K562 (cell line): Measurements from ENCODE around the gene G6PC1. TPM values are rescaled to one million over a fixed set of nuclear protein-coding genes. Genes with fewer than 3 reads are reported as not detected.
A peak's percentile ranks its signal among the peaks of the same experiment; 100 is the strongest.
"Not testable (repeated sequence)": the region's sequence is repeated elsewhere in the genome, so short reads cannot be mapped to it uniquely, and the experiment has no call there.

Experiments
- ATAC-seq: fragments of 200-7000 bp; cut with Tn5 transposase; 3 replicates; pipeline ENCODE4 v1.9.1; 2020; ENCODE audit warnings: moderate library complexity
- BruUV-seq: library from RNA; stranded (reverse); fragments of 400-500 nt; replicated peaks from 2 replicates; lab custom pipeline; 2021; lab: Mats Ljungman, UMichigan
- CTCF ChIA-PET: fragments of 300-600 bp; formaldehyde crosslinking; extraction: SDS; loops from one replicate; lab custom pipeline; 2021; ENCODE audit warnings: low intra/inter-chr PET ratio; lab: Yijun Ruan, JAX
- POLR2A ChIA-PET: fragments of 300-600, 350-650 bp; sonication (Branson Sonifier 250); formaldehyde crosslinking; extraction: SDS; loops from one replicate; lab custom pipeline; 2021; ENCODE audit warnings: antibody characterized with exemption, inconsistent platforms; lab: Yijun Ruan, JAX
- DNase-seq, 4 experiments: peaks; one replicate each; pipeline versions ENCODE4 v3.0.0 to v3.0.0-alpha.2; 2011 to 2018; ENCODE audit warnings: low spot score in 3 of 4, mixed read lengths in 3 of 4; ENCODE audit errors: extremely low read depth in 1 of 4
- FAIRE-seq: peaks from 2 replicates; lab custom pipeline; 2011; peaks lifted over from hg19 to GRCh38; lab: Jason Lieb, UNC
- H2AFZ ChIP-seq: 2 replicates; pipeline ENCODE4 v1.6.0; 2011; ENCODE audit warnings: low read depth, low read length, control low read depth, inconsistent platforms
- H3K27ac ChIP-seq: fragments of 200-600 bp; 3 replicates; pipeline ENCODE4 v1.8.0; 2011; ENCODE audit warnings: low read depth, mild to moderate bottlenecking, control low read depth, inconsistent platforms, low read length, moderate library complexity, mixed read lengths; ENCODE audit errors: extremely low read depth
- H3K27me3 ChIP-seq, 2 experiments: fragments of 300-600 bp in 1 of 2; 2 replicates in 1 of 2; 3 replicates in 1 of 2; pipeline versions ENCODE4 v1.6.0 to v1.8.0; 2011; ENCODE audit warnings: inconsistent platforms in 2 of 2, low read length in 2 of 2, mild to moderate bottlenecking in 1 of 2, mixed read lengths in 1 of 2, moderate library complexity in 1 of 2; ENCODE audit not compliant: control insufficient read depth in 2 of 2, insufficient read depth in 2 of 2
- H3K36me3 ChIP-seq: fragments of 300-600 bp; 3 replicates; pipeline ENCODE4 v1.8.0; 2011; ENCODE audit warnings: mild to moderate bottlenecking, low read length, inconsistent platforms; ENCODE audit not compliant: control insufficient read depth, insufficient read depth
- H3K4me1 ChIP-seq, 2 experiments: fragments of 200-600 bp in 1 of 2; replicated peaks in 1 of 2; 2 replicates in 1 of 2; 3 replicates in 1 of 2; pipeline versions ENCODE4 v1.5.1 to v1.8.0; 2011; ENCODE audit warnings: inconsistent platforms in 2 of 2, low read length in 2 of 2, mild to moderate bottlenecking in 1 of 2, mixed read lengths in 1 of 2, moderate library complexity in 1 of 2; ENCODE audit not compliant: control insufficient read depth in 2 of 2, insufficient read depth in 2 of 2
- H3K4me2 ChIP-seq: 2 replicates; pipeline ENCODE4 v1.6.1; 2011; ENCODE audit warnings: low read length, control low read depth, inconsistent platforms, mixed read lengths; ENCODE audit not compliant: insufficient read depth
- H3K4me3 ChIP-seq: fragments of 200-600 bp; sonication (generic), shearing (Covaris generic); 2 replicates; pipeline ENCODE4 v1.5.1; 2016; ENCODE audit warnings: control low read depth, inconsistent platforms
- H3K79me2 ChIP-seq: fragments of 200-600 bp; 3 replicates; pipeline ENCODE4 v1.8.0; 2011; ENCODE audit warnings: low read length, inconsistent platforms; ENCODE audit not compliant: control insufficient read depth, insufficient read depth
- H3K9ac ChIP-seq, 2 experiments: 2 replicates each; pipeline versions ENCODE4 v1.6.0 to v1.6.1; 2011; ENCODE audit warnings: low read depth in 2 of 2, low read length in 2 of 2, control low read depth in 1 of 2, inconsistent platforms in 1 of 2, mild to moderate bottlenecking in 1 of 2, mixed read lengths in 1 of 2; ENCODE audit not compliant: insufficient read depth in 1 of 2
- H3K9me1 ChIP-seq: one replicate; pipeline ENCODE4 v1.6.0; 2011; ENCODE audit warnings: inconsistent platforms, mild to moderate bottlenecking, low read length, moderate library complexity; ENCODE audit not compliant: control insufficient read depth, insufficient read depth
- H3K9me3 ChIP-seq: replicated peaks from 2 replicates; pipeline ENCODE4 v1.5.1; 2011; ENCODE audit warnings: low read depth, low read length, inconsistent platforms; ENCODE audit not compliant: control insufficient read depth, insufficient read depth
- H4K20me1 ChIP-seq: replicated peaks from 2 replicates; pipeline ENCODE4 v1.6.1; 2011; ENCODE audit warnings: low read length, inconsistent platforms, mixed read lengths; ENCODE audit not compliant: control insufficient read depth, insufficient read depth
- ESRRA ChIP-seq: fragments of 450-650 bp; IDR thresholded peaks from 2 replicates; pipeline ENCODE4 v1.6.1; 2014; ENCODE audit warnings: low read depth, mild to moderate bottlenecking, moderate library complexity, borderline replicate concordance
- TFE3 ChIP-seq: fragments of 450-650 bp; formaldehyde crosslinking; IDR thresholded peaks from 2 replicates; pipeline ENCODE4 v1.4.0; 2020; ENCODE audit warnings: mild to moderate bottlenecking, mixed read lengths
- WGBS: fragments of 100-300 bp; shearing (Covaris generic); methylation state at CpG from one replicate; pipeline ENCODE4 v1.1.6; 2016; ENCODE audit warnings: low coverage, mixed read lengths; ENCODE audit not compliant: insufficient coverage; ENCODE audit errors: missing lambda C conversion rate; 5-methylcytosine and 5-hydroxymethylcytosine counted together
- in situ Hi-C: fragments of 300-500 bp; cut with MboI; formaldehyde crosslinking; loops from 4 replicates; pipeline ENCODE4 v1.15.0; 2018; ENCODE audit warnings: inconsistent platforms, mixed read lengths
- intact Hi-C: fragments of 100-400 bp; cut with micrococcal nuclease; formaldehyde crosslinking; loops from 2 replicates; pipeline ENCODE4 v1.14.2; 2022
- polyA plus RNA-seq, 8 experiments: library from polyadenylated mRNA; depleted of rRNA in 4 of 8; stranded (reverse) in 5 of 8; unstranded in 3 of 8; fragments of >200 nt; fragmentation: Nextera tagmentation in 2 of 8; fragmentation: Illumina TruSeq in 1 of 8; extraction: Ambion mirVana in 2 of 8; extraction: Trizol in 1 of 8; gene quantifications; 2 replicates each; pipeline versions ENCODE4 v1.2.1 to v1.2.3, GENCODE V29; 2011 to 2014; ENCODE audit warnings: inconsistent platforms in 1 of 8, missing spikeins in 1 of 8
- total RNA-seq, 7 experiments: library from RNA; depleted of rRNA in 6 of 7; stranded (reverse); fragments of >200 nt in 6 of 7; fragmentation: Illumina TruSeq in 2 of 7; extraction: Trizol in 2 of 7; gene quantifications; 2 replicates each; pipeline versions ENCODE4 v1.2.1 to v1.2.3, GENCODE V29; 2011 to 2021; ENCODE audit warnings: low replicate concordance in 1 of 7

G6PC1 gene
- total and polyA plus RNA-seq, 9 of the 15 experiments (the other 6 are each of a cell fraction or from before 2014, with no cell fraction given): not detected

GRCh38 chr17:42873932-42874695 lies 26.5 kb upstream of the G6PC1 start:
- H3K9ac ChIP-seq, POLR2A ChIA-PET, H2AFZ ChIP-seq, in situ Hi-C loops, CTCF ChIA-PET, H3K79me2 ChIP-seq, H3K36me3 ChIP-seq, H4K20me1 ChIP-seq, BruUV-seq, FAIRE-seq, DNase-seq, intact Hi-C loops, ATAC-seq, H3K27ac ChIP-seq, H3K4me3 ChIP-seq, H3K9me3 ChIP-seq, H3K4me2 ChIP-seq, H3K9me1 ChIP-seq: not testable (repeated sequence)
- TF ChIP-seq ESRRA: 0 out of 2 replicates have a peak, but pooled peaks have one; percentile 18
- 0 out of 2 replicates have a peak, but pooled peaks have one; percentile 13 for TF ChIP-seq TFE3
- 5% methylated on average over 6 of the region's 12 CpGs for WGBS
- Histone ChIP-seq H3K4me1 (peaks cover 2 to 17% of the 10 kb centered on the region in 2 experiments; a peak in 2 of 5 replicates), H3K27me3 (peaks cover 23 to 34% of the 10 kb centered on the region in 2 experiments)
